Kidney (tissue), 14 donors: Measurements from ENCODE around the gene HOXD8. TPM values are rescaled to one million over a fixed set of nuclear protein-coding genes. Genes with fewer than 3 reads are reported as not detected.
A peak's percentile ranks its signal among the peaks of the same experiment; 100 is the strongest.

Experiments used
- DNase-seq, 5 donors: peaks; one replicate each; pipeline ENCODE4 v3.0.0-alpha.2; 2013 to 2020
- FAIRE-seq: peaks from 2 replicates; lab custom pipeline; 2012; peaks lifted over from hg19 to GRCh38; lab: Jason Lieb, UNC
- H3K27ac ChIP-seq, 2 donors: one replicate each; pipeline ENCODE4 v1.7.0; 2013; ENCODE audit warnings: low read depth in 2 of 2, low read length in 2 of 2, inconsistent platforms in 1 of 2
- H3K27me3 ChIP-seq: one replicate; pipeline ENCODE4 v1.7.1; 2013; ENCODE audit warnings: low read length, inconsistent platforms; ENCODE audit not compliant: control insufficient read depth, insufficient read depth
- H3K36me3 ChIP-seq, 3 donors: one replicate each; pipeline versions ENCODE4 v1.7.0 to v1.7.1; 2013; ENCODE audit warnings: low read length in 3 of 3, control low read depth in 1 of 3, inconsistent platforms in 1 of 3; ENCODE audit not compliant: insufficient read depth in 3 of 3, control insufficient read depth in 2 of 3
- H3K4me1 ChIP-seq, 3 donors: one replicate each; pipeline versions ENCODE4 v1.7.0 to v1.7.1; 2013; ENCODE audit warnings: low read length in 3 of 3, inconsistent platforms in 1 of 3, low read depth in 1 of 3; ENCODE audit not compliant: control insufficient read depth in 2 of 3, insufficient read depth in 2 of 3
- H3K4me3 ChIP-seq, 3 donors: one replicate each; pipeline versions ENCODE4 v1.7.0 to v1.8.1; 2013; ENCODE audit warnings: low read length in 3 of 3, control low read depth in 1 of 3, inconsistent platforms in 1 of 3
- H3K9ac ChIP-seq, 3 donors: one replicate each; pipeline versions ENCODE4 v1.7.0 to v1.7.1; 2013; ENCODE audit warnings: low read length in 3 of 3, control low read depth in 1 of 3, inconsistent platforms in 1 of 3
- H3K9me3 ChIP-seq, 3 donors: one replicate each; pipeline versions ENCODE4 v1.7.0 to v1.7.1; 2013; ENCODE audit warnings: low read length in 3 of 3, control low read depth in 1 of 3, inconsistent platforms in 1 of 3; ENCODE audit not compliant: control insufficient read depth in 2 of 3, insufficient read depth in 1 of 3
- intact Hi-C: fragments of 100-400 bp; cut with DNase I; formaldehyde crosslinking; loops from one replicate; pipeline ENCODE4 v1.11.1; 2022
- polyA plus RNA-seq: library from polyadenylated mRNA; stranded (reverse); fragments of 350-450 nt; fragmentation: Illumina TruSeq; extraction: RNeasy Lipid Tissue Mini Kit (QIAGEN cat#74804); gene quantifications from one replicate; pipeline ENCODE4 v1.2.3, GENCODE V29; 2014; ENCODE audit warnings: low read depth, low replicate concordance; ENCODE audit not compliant: insufficient read depth
- total RNA-seq: library from RNA; stranded (reverse); fragmentation: NEBNext Ultra II Directional; extraction: Animal tissue kit (Norgen Biotek cat#: 25700); gene quantifications from one replicate; pipeline ENCODE4 v1.2.1, GENCODE V29; 2021
- TF ChIP-seq, protein P1 (sequence below): IDR thresholded peaks from 3 replicates; pipeline ENCODE4 v1.5.1; 2012; ENCODE audit warnings: mild to moderate bottlenecking, moderate library complexity, borderline replicate concordance; ENCODE audit not compliant: insufficient read depth; ENCODE audit errors: extremely low read depth
- donor health status: control.
- donor health status: control.
- donor health status: control.
- donor health status: control.
- donor health status: control.
- donor health status: DM: yes; HTN: yes; CAD: no.
- donor health status: Normal renal cell carcinoma (clear cell type).

Gene HOXD8
- total and polyA plus RNA-seq, 2 donors from 2014 or later, result 76.5 to 122 TPM

GRCh38 chr2:176103194-176103593, 26.3 kb upstream of the HOXD8 start:
- H3K4me1 ChIP-seq, result peaks cover 0 to 7% (median 0%) of the 10 kb centered on the region in 3 donors
- H3K9ac ChIP-seq, result no peak overlapping the region
- peaks cover 30% of the 10 kb centered on the region for H3K27me3 ChIP-seq
- FAIRE-seq (no peak), DNase-seq (peak in 2 of 5 donors; percentile 47 to 58)
- no peaks in the 10 kb centered on the region for H3K9me3 ChIP-seq
- TF ChIP-seq, protein P1, sequence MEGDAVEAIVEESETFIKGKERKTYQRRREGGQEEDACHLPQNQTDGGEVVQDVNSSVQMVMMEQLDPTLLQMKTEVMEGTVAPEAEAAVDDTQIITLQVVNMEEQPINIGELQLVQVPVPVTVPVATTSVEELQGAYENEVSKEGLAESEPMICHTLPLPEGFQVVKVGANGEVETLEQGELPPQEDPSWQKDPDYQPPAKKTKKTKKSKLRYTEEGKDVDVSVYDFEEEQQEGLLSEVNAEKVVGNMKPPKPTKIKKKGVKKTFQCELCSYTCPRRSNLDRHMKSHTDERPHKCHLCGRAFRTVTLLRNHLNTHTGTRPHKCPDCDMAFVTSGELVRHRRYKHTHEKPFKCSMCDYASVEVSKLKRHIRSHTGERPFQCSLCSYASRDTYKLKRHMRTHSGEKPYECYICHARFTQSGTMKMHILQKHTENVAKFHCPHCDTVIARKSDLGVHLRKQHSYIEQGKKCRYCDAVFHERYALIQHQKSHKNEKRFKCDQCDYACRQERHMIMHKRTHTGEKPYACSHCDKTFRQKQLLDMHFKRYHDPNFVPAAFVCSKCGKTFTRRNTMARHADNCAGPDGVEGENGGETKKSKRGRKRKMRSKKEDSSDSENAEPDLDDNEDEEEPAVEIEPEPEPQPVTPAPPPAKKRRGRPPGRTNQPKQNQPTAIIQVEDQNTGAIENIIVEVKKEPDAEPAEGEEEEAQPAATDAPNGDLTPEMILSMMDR, result no peak
- H3K27ac ChIP-seq, result no peak overlapping the region
- H3K4me3 ChIP-seq, result peak overlapping the region in 1 of 3 donors; percentile 7
- no peaks in the 10 kb centered on the region for H3K36me3 ChIP-seq
- intact Hi-C loops, result no loop called here

- TF ChIP-seq, protein P1, result no peak
- H3K9ac ChIP-seq, result peak overlapping the region in 1 of 3 donors; percentile 91
Measured at GRCh38 chr2:176103742-176104315, 25.7 kb upstream of the HOXD8 start.

GRCh38 chr2:176104316-176105077, 25.0 kb upstream of the HOXD8 start:
- Histone ChIP-seq H3K4me3 (peak overlapping the region in 2 of 3 donors; percentile 61 to 88), H3K9me3 (no peaks in the 10 kb centered on the region), H3K27me3 (peaks cover 21% of the 10 kb centered on the region), H3K36me3 (no peaks in the 10 kb centered on the region), H3K4me1 (peaks cover 0 to 7% (median 0%) of the 10 kb centered on the region in 3 donors), H3K27ac (peak overlapping the region; percentile 76 to 78), H3K9ac (peak overlapping the region in 2 of 3 donors; percentile 34 to 91)
- DNase-seq, result peak in 3 of 5 donors; percentile 80 to 85 (median 83)
- TF ChIP-seq, protein P1, result no peak
- FAIRE-seq, result no peak
- intact Hi-C loops, result no loop called here

More at GRCh38 chr2:176103742-176104315, 25.7 kb upstream of the HOXD8 start:
- Histone ChIP-seq H3K27me3 (peaks cover 27% of the 10 kb centered on the region), H3K9me3 (no peaks in the 10 kb centered on the region), H3K27ac (peak overlapping the region in 1 of 2 donors; percentile 76), H3K4me3 (peak overlapping the region in 2 of 3 donors; percentile 61 to 88), H3K4me1 (peaks cover 0 to 7% (median 0%) of the 10 kb centered on the region in 3 donors), H3K36me3 (no peaks in the 10 kb centered on the region)
- DNase-seq, result peak in 3 of 5 donors; percentile 67 to 83 (median 76)
- intact Hi-C loops, result no loop called here
- FAIRE-seq, result no peak
